ENCODE results near the gene CPVL. TPM values are rescaled to one million over a fixed set of nuclear protein-coding genes. Genes with fewer than 3 reads are reported as not detected.

Gene CPVL
- polyA plus RNA-seq, 3 donors = 410 to 1,111 (median 1,108) TPM

DNA sequence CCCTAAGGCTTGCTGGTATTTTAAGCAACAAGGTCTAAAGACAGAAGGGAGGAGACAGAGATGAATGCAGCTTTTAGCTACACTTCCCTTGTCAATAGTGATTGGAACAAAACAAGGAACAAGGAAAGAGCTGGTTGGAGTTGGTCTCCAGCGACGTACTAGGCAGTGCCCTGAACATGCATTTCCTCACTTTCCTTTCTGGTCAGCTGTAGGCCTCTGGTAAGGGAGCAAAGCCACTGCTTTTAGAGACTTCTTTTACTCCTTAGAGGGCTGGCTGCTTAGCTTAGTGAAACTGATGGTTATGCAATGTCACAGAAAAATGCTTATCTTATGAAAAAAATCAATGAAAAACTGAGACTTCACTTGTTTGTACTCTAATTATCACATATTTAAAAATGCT is 112.8 kb downstream of the CPVL start:
- H3K27ac ChIP-seq (ENCODE audit: low read depth in 1 of 2, low read length in 2 of 2) = no peak overlapping the region
- H3K4me3 ChIP-seq (replicated peaks in 1 of 3; ENCODE audit: low read depth in 2 of 3, low read length in 3 of 3) = no peak overlapping the region
- intact Hi-C loops (cut with micrococcal nuclease) = no loop called here
- Mint-ChIP-seq H3K9me3 (peaks cover 2 to 9% (median 5%) of the 10 kb centered on the region in 7 donors), H3K4me1 (peaks cover 4% of the 10 kb centered on the region), H3K27ac (no peak overlapping the region), H3K36me3 (peaks cover 49 to 57% of the 10 kb centered on the region in 2 donors), H3K27me3 (ENCODE audit: low read depth in 3 of 3) (no peaks in the 10 kb centered on the region), H3K4me3 (no peak overlapping the region)
- no peaks in the 10 kb centered on the region for H3K27me3 ChIP-seq (ENCODE audit: control insufficient read depth in 2 of 2, insufficient read depth in 2 of 2, low read length in 2 of 2)
- 0% methylated on average over 2 of the region's 2 CpGs for WGBS (ENCODE audit: insufficient coverage)
- no peak for DNase-seq
- H3K4me2 ChIP-seq (replicated peaks; ENCODE audit: extremely low read depth, low read length, poor library complexity, severe bottlenecking) = no peak overlapping the region
- H3K36me3 ChIP-seq (replicated peaks in 1 of 2; ENCODE audit: control insufficient read depth in 1 of 2, insufficient read depth in 2 of 2, low read length in 2 of 2) = peaks cover 28 to 79% of the 10 kb centered on the region in 2 donors
- H4K20me1 ChIP-seq (ENCODE audit: insufficient read depth, low read length) = peaks cover 99% of the 10 kb centered on the region
- no peaks in the 10 kb centered on the region for H3K4me1 ChIP-seq (ENCODE audit: control insufficient read depth in 1 of 2, insufficient read depth in 2 of 2, low read length in 2 of 2)
- no peaks in the 10 kb centered on the region for H3K79me2 ChIP-seq (ENCODE audit: insufficient read depth, low read length)
- TF ChIP-seq CTCF (IDR thresholded peaks at IDR 0.05) = no peak
- H3K9ac ChIP-seq (ENCODE audit: insufficient read depth, low read length, poor library complexity, severe bottlenecking) = no peak overlapping the region
- no peak overlapping the region for H2AFZ ChIP-seq (ENCODE audit: insufficient read depth, low read depth, low read length, poor library complexity, severe bottlenecking)
- H3K9me3 ChIP-seq (replicated peaks in 1 of 2; ENCODE audit: control insufficient read depth in 1 of 2, insufficient read depth in 1 of 2, low read length in 2 of 2) = peaks cover 0 to 2% of the 10 kb centered on the region in 2 donors

- H3K4me3 Mint-ChIP-seq = no peak overlapping the region
- Histone ChIP-seq H3K4me1 (ENCODE audit: control insufficient read depth in 1 of 2, insufficient read depth in 2 of 2, low read length in 2 of 2) (no peaks in the 10 kb centered on the region), H2AFZ (ENCODE audit: insufficient read depth, low read depth, low read length, poor library complexity, severe bottlenecking) (no peak overlapping the region), H3K79me2 (ENCODE audit: insufficient read depth, low read length) (no peaks in the 10 kb centered on the region), H3K27ac (ENCODE audit: low read depth in 1 of 2, low read length in 2 of 2) (no peak overlapping the region), H3K4me3 (replicated peaks in 1 of 3; ENCODE audit: low read depth in 2 of 3, low read length in 3 of 3) (no peak overlapping the region), H3K27me3 (ENCODE audit: control insufficient read depth in 2 of 2, insufficient read depth in 2 of 2, low read length in 2 of 2) (no peaks in the 10 kb centered on the region), H3K4me2 (replicated peaks; ENCODE audit: extremely low read depth, low read length, poor library complexity, severe bottlenecking) (no peak overlapping the region), H4K20me1 (ENCODE audit: insufficient read depth, low read length) (peaks cover 100% of the 10 kb centered on the region), H3K9ac (ENCODE audit: insufficient read depth, low read length, poor library complexity, severe bottlenecking) (no peak overlapping the region), H3K36me3 (replicated peaks in 1 of 2; ENCODE audit: control insufficient read depth in 1 of 2, insufficient read depth in 2 of 2, low read length in 2 of 2) (peaks cover 37 to 81% of the 10 kb centered on the region in 2 donors), H3K9me3 (replicated peaks in 1 of 2; ENCODE audit: control insufficient read depth in 1 of 2, insufficient read depth in 1 of 2, low read length in 2 of 2) (peaks cover 0 to 16% of the 10 kb centered on the region in 2 donors)
- intact Hi-C loops (cut with micrococcal nuclease) = no loop called here
- WGBS (ENCODE audit: insufficient coverage) = 100% methylated on average over 1 of the region's 4 CpGs
- DNase-seq = no peak
- peaks cover 4% of the 10 kb centered on the region for H3K4me1 Mint-ChIP-seq
- H3K27me3 Mint-ChIP-seq (ENCODE audit: low read depth in 3 of 3) = peaks cover 0 to 2% (median 1%) of the 10 kb centered on the region in 3 donors
- no peak for TF ChIP-seq CTCF (IDR thresholded peaks at IDR 0.05)
- no peak overlapping the region for H3K27ac Mint-ChIP-seq
- peaks cover 59 to 65% of the 10 kb centered on the region in 2 donors for H3K36me3 Mint-ChIP-seq
- peaks cover 15 to 22% (median 19%) of the 10 kb centered on the region in 7 donors for H3K9me3 Mint-ChIP-seq
These were observed 114.2 kb downstream of the CPVL start for GRCh38 chr7:29032146-29032545.

Measured in CD14-positive monocyte (primary cell).